ENCODE data around the gene RUNX1. TPM values are rescaled to one million over a fixed set of nuclear protein-coding genes. Genes with fewer than 3 reads are reported as not detected.

RUNX1 gene
- total and polyA plus RNA-seq, 2 donors (not counting 1 experiment from before 2014, with no cell fraction given) = 26.3 to 73.0 TPM

GRCh38 chr21:34875830-34876229, 173.3 kb downstream of the RUNX1 start:
- Histone ChIP-seq H3K27me3 (replicated peaks in 1 of 4; ENCODE audit: control extremely low read depth in 1 of 4, control insufficient read depth in 3 of 4, insufficient read depth in 4 of 4, low read length in 3 of 4) (no peaks in the 10 kb centered on the region), H3K36me3 (replicated peaks in 1 of 2; ENCODE audit: control extremely low read depth in 1 of 2, control insufficient read depth in 1 of 2, extremely low read depth in 1 of 2, insufficient read depth in 2 of 2, low read length in 1 of 2) (peaks cover 8 to 31% of the 10 kb centered on the region in 2 experiments), H3K4me1 (ENCODE audit: control insufficient read depth in 2 of 2, insufficient read depth in 2 of 2, low read length in 2 of 2) (peaks cover 22 to 24% of the 10 kb centered on the region in 2 donors), H3K4me2 (replicated peaks; ENCODE audit: low read depth, low read length, poor library complexity, severe bottlenecking) (no peak overlapping the region), H3K4me3 (ENCODE audit: control extremely low read depth in 1 of 5, extremely low read depth in 1 of 5, insufficient read depth in 1 of 5, low read depth in 2 of 5, low read length in 4 of 5) (no peak overlapping the region), H4K20me1 (ENCODE audit: control insufficient read depth, insufficient read depth, low read length, poor library complexity, severe bottlenecking) (peaks cover 24% of the 10 kb centered on the region), H2AFZ (ENCODE audit: insufficient read depth, low read depth, low read length, poor library complexity, severe bottlenecking) (no peak overlapping the region), H3K27ac (ENCODE audit: low read length in 2 of 2) (peak overlapping the region in 1 of 2 donors; percentile 53), H3K9ac (ENCODE audit: low read length) (no peak overlapping the region), H3K79me2 (ENCODE audit: control insufficient read depth, insufficient read depth, low read length) (peaks cover 65% of the 10 kb centered on the region), H3K9me3 (ENCODE audit: control extremely low read depth in 1 of 3, control insufficient read depth in 2 of 3, insufficient read depth in 1 of 3, low read length in 2 of 3) (no peaks in the 10 kb centered on the region)
- no peak overlapping the region for H3K4me3 Mint-ChIP-seq
- DNase-seq (no peak), ATAC-seq (ENCODE audit: low read depth) (no peak)
- ChIA-PET POLR2A (no interaction called here), CTCF (interaction anchor here (0.9 to 1.7 kb wide), 4 partner anchors 10 to 14 kb away, joined by 3 to 17 read pairs (median 7); no protein-coding TSS in a partner anchor)
- H3K9me3 Mint-ChIP-seq (ENCODE audit: insufficient read depth) = no peaks in the 10 kb centered on the region
- peak overlapping the region; percentile 71 for H3K27ac Mint-ChIP-seq
- no peaks in the 10 kb centered on the region for H3K27me3 Mint-ChIP-seq
- 100% methylated on average over 4 of the region's 6 CpGs for WGBS (ENCODE audit: insufficient coverage)
- TF ChIP-seq EZH2 (IDR thresholded peaks at IDR 0.05; ENCODE audit: borderline replicate concordance, insufficient read depth, low read depth, low read length, poor library complexity, severe bottlenecking) (no peak), CTCF (IDR thresholded peaks at IDR 0.05) (no peak)
- H3K4me1 Mint-ChIP-seq = peaks cover 28% of the 10 kb centered on the region
- intact Hi-C loops (cut with micrococcal nuclease) = no loop called here

GRCh38 chr21:34874684-34875513, 174.2 kb downstream of the RUNX1 start:
- no peak for TF ChIP-seq CTCF (IDR thresholded peaks at IDR 0.05)
- TF ChIP-seq EZH2 (IDR thresholded peaks at IDR 0.05; ENCODE audit: borderline replicate concordance, insufficient read depth, low read depth, low read length, poor library complexity, severe bottlenecking) = no peak
- 71% methylated on average over 5 of the region's 8 CpGs for WGBS (ENCODE audit: insufficient coverage)
- peak overlapping the region; percentile 26 to 53 for H3K27ac ChIP-seq (ENCODE audit: low read length in 2 of 2)
- intact Hi-C loops (cut with micrococcal nuclease) = loop anchor here (1.0 kb wide), 2 partner anchors 9 to 13 kb away; no protein-coding TSS in a partner anchor
- no peaks in the 10 kb centered on the region for H3K27me3 Mint-ChIP-seq
- peaks cover 28% of the 10 kb centered on the region for H3K4me1 Mint-ChIP-seq
- DNase-seq (peak; percentile 56), ATAC-seq (ENCODE audit: low read depth) (peak; percentile 87)
- peaks cover 22 to 24% of the 10 kb centered on the region in 2 donors for H3K4me1 ChIP-seq (ENCODE audit: control insufficient read depth in 2 of 2, insufficient read depth in 2 of 2, low read length in 2 of 2)
- peak overlapping the region; percentile 56 for H3K4me3 Mint-ChIP-seq
- POLR2A ChIA-PET = interaction anchor here (1.0 to 1.3 kb wide), 3 partner anchors 13 to 17 kb away, joined by 4 to 5 read pairs (median 4); no protein-coding TSS in a partner anchor
- H4K20me1 ChIP-seq (ENCODE audit: control insufficient read depth, insufficient read depth, low read length, poor library complexity, severe bottlenecking) = peaks cover 33% of the 10 kb centered on the region
- peak overlapping the region; percentile 43 for H3K27ac Mint-ChIP-seq
- no peaks in the 10 kb centered on the region for H3K27me3 ChIP-seq (replicated peaks in 1 of 4; ENCODE audit: control extremely low read depth in 1 of 4, control insufficient read depth in 3 of 4, insufficient read depth in 4 of 4, low read length in 3 of 4)
- CTCF ChIA-PET = interaction anchor here (0.7 to 1.6 kb wide), 7 partner anchors 9 to 965 kb away, joined by 3 to 17 read pairs (median 4); no protein-coding TSS in a partner anchor
- H2AFZ ChIP-seq (ENCODE audit: insufficient read depth, low read depth, low read length, poor library complexity, severe bottlenecking) = no peak overlapping the region
- peaks cover 5 to 32% of the 10 kb centered on the region in 2 experiments for H3K36me3 ChIP-seq (replicated peaks in 1 of 2; ENCODE audit: control extremely low read depth in 1 of 2, control insufficient read depth in 1 of 2, extremely low read depth in 1 of 2, insufficient read depth in 2 of 2, low read length in 1 of 2)
- H3K4me3 ChIP-seq (ENCODE audit: control extremely low read depth in 1 of 5, extremely low read depth in 1 of 5, insufficient read depth in 1 of 5, low read depth in 2 of 5, low read length in 4 of 5) = peak overlapping the region in 4 of 5 experiments; percentile 4 to 54 (median 18)
- H3K4me2 ChIP-seq (replicated peaks; ENCODE audit: low read depth, low read length, poor library complexity, severe bottlenecking) = peak overlapping the region; percentile 67
- no peaks in the 10 kb centered on the region for H3K9me3 Mint-ChIP-seq (ENCODE audit: insufficient read depth)
- H3K79me2 ChIP-seq (ENCODE audit: control insufficient read depth, insufficient read depth, low read length) = peaks cover 68% of the 10 kb centered on the region
- no peaks in the 10 kb centered on the region for H3K9me3 ChIP-seq (ENCODE audit: control extremely low read depth in 1 of 3, control insufficient read depth in 2 of 3, insufficient read depth in 1 of 3, low read length in 2 of 3)
- peak overlapping the region; percentile 51 for H3K9ac ChIP-seq (ENCODE audit: low read length)

All from B cell (primary cell).